Body of pancreas (tissue), 4 donors: Measurements from ENCODE around the gene NDUFS7. TPM values are rescaled to one million over a fixed set of nuclear protein-coding genes. Genes with fewer than 3 reads are reported as not detected.

Source experiments
- ATAC-seq: fragments of 150-250 bp; one replicate; pipeline ENCODE4 v1.9.1; 2016
- DNase-seq, 4 donors: peaks; one replicate each; pipeline ENCODE4 v3.0.0-alpha.2; 2019
- H3K27ac ChIP-seq, 4 donors: fragments of 200-600 bp; sonication (generic); 1 replicate in 3 of 4; 2 replicates in 1 of 4; pipeline versions ENCODE4 v1.5.1 to v1.6.1; 2016 to 2019; ENCODE audit warnings: mild to moderate bottlenecking in 1 of 4, mixed read lengths in 1 of 4, moderate library complexity in 1 of 4
- H3K27me3 ChIP-seq, 2 donors: fragments of 200-600 bp; sonication (generic); one replicate each; pipeline ENCODE4 v1.6.0; 2016; ENCODE audit warnings: mild to moderate bottlenecking in 1 of 2
- H3K36me3 ChIP-seq, 2 donors: fragments of 200-600 bp; sonication (generic); replicated peaks in 1 of 2; 2 replicates each; pipeline ENCODE4 v1.5.1; 2016; ENCODE audit warnings: low read depth in 2 of 2; ENCODE audit not compliant: insufficient read depth in 1 of 2
- H3K4me1 ChIP-seq: fragments of 200-600 bp; sonication (generic); one replicate; pipeline ENCODE4 v1.6.0; 2016
- H3K4me3 ChIP-seq, 2 donors: fragments of 200-600 bp; sonication (generic); 1 replicate in 1 of 2; 2 replicates in 1 of 2; pipeline ENCODE4 v1.5.1; 2016 to 2019
- H3K9me3 ChIP-seq, 3 donors: fragments of 200-600 bp; sonication (generic); 1 replicate in 2 of 3; 2 replicates in 1 of 3; pipeline ENCODE4 v1.5.1; 2016
- POLR2A ChIP-seq, 3 donors: fragments of 450-650 bp; IDR thresholded peaks; one replicate each; pipeline ENCODE4 v1.6.1; 2016; ENCODE audit warnings: antibody characterized with exemption in 3 of 3, mild to moderate bottlenecking in 2 of 3
- WGBS, 2 donors: methylation state at CpG; one replicate each; pipeline ENCODE4 v1.1.5; 2017; 5-methylcytosine and 5-hydroxymethylcytosine counted together
- intact Hi-C: fragments of 100-400 bp; cut with DNase I; formaldehyde crosslinking; loops from one replicate; pipeline ENCODE4 v1.15.1; 2023
- total RNA-seq, 2 donors: library from RNA; depleted of rRNA; stranded (reverse); fragments of >200 nt; gene quantifications; one replicate each; pipeline ENCODE4 v1.1.0, GENCODE V29; 2016
- TF ChIP-seq, protein P1 (sequence below), 7 experiments: fragments of 450-650 bp in 4 of 7; fragments of 200-600 bp in 3 of 7; sonication (generic) in 3 of 7; IDR thresholded peaks; one replicate each; pipeline ENCODE4 v1.5.1; 2016 to 2019; ENCODE audit warnings: antibody characterized with exemption in 7 of 7

NDUFS7 gene
- total RNA-seq, 2 donors from 2014 or later: 59.9 to 87.7 TPM

DNA sequence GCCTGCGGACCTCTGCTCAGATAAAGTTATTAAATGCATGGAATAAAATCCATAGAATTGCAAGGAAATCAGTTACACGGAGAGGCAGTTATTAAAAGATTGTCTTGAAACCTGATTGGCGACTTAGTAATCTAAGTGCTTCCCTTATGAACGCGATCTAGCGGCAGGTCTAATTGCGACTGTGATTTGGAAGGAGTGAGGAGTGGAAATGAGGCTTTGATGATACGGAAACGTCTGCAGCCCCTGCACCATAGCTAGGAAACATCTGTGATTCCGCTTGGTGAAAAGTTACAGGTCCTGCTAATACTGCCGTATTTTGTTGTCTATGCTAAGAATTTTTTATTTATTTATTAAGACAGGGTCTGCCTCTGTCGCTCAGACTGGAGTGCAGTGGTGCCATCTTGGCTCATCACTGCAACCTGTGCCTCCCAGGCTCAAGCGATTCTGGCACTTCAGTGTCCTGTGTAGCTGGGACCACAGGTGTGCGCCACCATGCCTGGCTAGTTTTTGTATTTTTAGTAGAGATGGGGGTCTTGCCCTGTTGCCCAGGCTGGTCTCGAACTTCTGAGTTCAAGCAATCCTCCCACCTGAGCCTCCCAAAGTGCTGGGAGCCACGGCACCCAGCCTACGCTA lies 887 bp downstream of the NDUFS7 start:
- TF ChIP-seq, protein P1, sequence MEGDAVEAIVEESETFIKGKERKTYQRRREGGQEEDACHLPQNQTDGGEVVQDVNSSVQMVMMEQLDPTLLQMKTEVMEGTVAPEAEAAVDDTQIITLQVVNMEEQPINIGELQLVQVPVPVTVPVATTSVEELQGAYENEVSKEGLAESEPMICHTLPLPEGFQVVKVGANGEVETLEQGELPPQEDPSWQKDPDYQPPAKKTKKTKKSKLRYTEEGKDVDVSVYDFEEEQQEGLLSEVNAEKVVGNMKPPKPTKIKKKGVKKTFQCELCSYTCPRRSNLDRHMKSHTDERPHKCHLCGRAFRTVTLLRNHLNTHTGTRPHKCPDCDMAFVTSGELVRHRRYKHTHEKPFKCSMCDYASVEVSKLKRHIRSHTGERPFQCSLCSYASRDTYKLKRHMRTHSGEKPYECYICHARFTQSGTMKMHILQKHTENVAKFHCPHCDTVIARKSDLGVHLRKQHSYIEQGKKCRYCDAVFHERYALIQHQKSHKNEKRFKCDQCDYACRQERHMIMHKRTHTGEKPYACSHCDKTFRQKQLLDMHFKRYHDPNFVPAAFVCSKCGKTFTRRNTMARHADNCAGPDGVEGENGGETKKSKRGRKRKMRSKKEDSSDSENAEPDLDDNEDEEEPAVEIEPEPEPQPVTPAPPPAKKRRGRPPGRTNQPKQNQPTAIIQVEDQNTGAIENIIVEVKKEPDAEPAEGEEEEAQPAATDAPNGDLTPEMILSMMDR (IDR thresholded peaks at IDR 0.05): no peak
- no peak for TF ChIP-seq POLR2A (IDR thresholded peaks at IDR 0.05)
- intact Hi-C loops: no loop called here
- no peak for DNase-seq
- Histone ChIP-seq H3K27ac (peak overlapping the region; percentile 82 to 94 (median 87)), H3K9me3 (no peaks in the 10 kb centered on the region), H3K4me1 (peaks cover 35% of the 10 kb centered on the region), H3K27me3 (no peaks in the 10 kb centered on the region), H3K36me3 (peaks cover 5 to 6% of the 10 kb centered on the region in 2 donors), H3K4me3 (peak overlapping the region; percentile 73 to 95)
- no peak for ATAC-seq
- 27 to 28% methylated on average over 17 of the region's 17 CpGs for WGBS, 2 donors

DNA sequence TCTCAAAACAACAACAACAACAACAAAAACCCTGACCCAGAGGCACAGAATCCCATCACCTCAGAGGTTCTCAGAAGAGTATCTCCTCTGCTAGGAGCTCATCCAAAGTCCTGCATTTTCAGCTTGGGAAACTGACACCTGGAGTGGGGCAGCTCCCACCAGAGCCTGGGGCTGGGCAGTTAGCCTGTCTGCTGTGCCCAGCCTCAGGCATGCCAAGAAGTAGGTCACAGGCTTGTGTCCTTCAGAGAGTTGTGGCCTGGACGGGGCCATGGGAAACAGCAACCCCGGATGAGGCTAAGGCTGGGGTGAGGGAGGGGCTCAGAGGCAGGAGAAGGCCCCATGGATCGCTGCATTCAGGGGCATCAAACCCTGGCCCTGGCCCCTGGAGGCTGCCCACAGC lies 2.1 kb downstream of the NDUFS7 start:
- intact Hi-C loops: no loop called here
- ATAC-seq (no peak), DNase-seq (peak in 1 of 4 donors; percentile 50)
- Histone ChIP-seq H3K27ac (peak overlapping the region in 1 of 4 donors; percentile 8), H3K4me1 (peaks cover 35% of the 10 kb centered on the region), H3K27me3 (no peaks in the 10 kb centered on the region), H3K36me3 (peaks cover 5 to 6% of the 10 kb centered on the region in 2 donors), H3K9me3 (no peaks in the 10 kb centered on the region), H3K4me3 (no peak overlapping the region)
- WGBS, 2 donors: 33 to 44% methylated on average over 2 to 3 of the region's 3 CpGs
- TF ChIP-seq, protein P1 (IDR thresholded peaks at IDR 0.05): no peak
- no peak for TF ChIP-seq POLR2A (IDR thresholded peaks at IDR 0.05)

DNA sequence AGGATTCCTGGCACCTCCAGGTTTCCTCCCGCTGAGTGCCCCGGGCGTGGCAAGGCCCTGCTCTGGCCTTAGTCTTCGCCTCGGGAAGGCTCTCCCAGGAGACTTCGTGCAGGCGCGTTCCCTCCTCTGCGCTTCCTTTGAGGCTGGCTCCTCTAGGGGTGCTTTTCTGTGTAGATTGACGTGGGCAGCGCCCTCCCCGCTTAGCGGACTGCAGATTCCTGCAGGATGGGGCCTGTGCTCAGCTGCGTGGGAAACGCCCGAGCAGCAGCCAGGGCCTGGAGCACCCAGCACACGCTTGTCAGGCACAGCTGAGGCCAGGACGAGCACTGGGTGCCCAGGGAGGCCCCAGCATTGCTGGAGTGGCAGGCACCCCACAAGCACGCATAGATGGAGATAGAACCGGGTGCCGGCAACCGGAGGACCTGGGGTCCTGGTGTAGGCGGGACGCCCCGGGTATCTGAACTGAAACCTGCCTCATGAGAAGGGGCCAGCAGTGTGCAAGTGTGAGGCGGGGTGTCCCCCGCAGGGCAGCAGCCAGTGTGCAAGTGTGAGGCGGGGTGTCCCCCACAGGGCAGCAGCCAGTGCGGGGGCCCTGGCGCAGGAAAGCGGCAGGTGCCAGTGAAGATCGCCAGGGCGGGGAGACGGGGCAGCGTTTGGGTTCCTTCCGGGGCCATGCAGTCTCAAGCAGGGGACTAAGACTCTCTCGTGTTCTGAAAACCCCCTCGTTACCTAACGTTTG lies 3.4 kb downstream of the NDUFS7 start:
- intact Hi-C loops: no loop called here
- DNase-seq: no peak
- WGBS, 2 donors: 88 to 95% methylated on average over 22 to 39 of the region's 39 CpGs
- no peak for ATAC-seq
- Histone ChIP-seq H3K9me3 (no peaks in the 10 kb centered on the region), H3K4me1 (peaks cover 35% of the 10 kb centered on the region), H3K4me3 (no peak overlapping the region), H3K27me3 (no peaks in the 10 kb centered on the region), H3K36me3 (peaks cover 6 to 8% of the 10 kb centered on the region in 2 donors), H3K27ac (no peak overlapping the region)
- TF ChIP-seq, protein P1 (IDR thresholded peaks at IDR 0.05): no peak
- no peak for TF ChIP-seq POLR2A (IDR thresholded peaks at IDR 0.05)

DNA sequence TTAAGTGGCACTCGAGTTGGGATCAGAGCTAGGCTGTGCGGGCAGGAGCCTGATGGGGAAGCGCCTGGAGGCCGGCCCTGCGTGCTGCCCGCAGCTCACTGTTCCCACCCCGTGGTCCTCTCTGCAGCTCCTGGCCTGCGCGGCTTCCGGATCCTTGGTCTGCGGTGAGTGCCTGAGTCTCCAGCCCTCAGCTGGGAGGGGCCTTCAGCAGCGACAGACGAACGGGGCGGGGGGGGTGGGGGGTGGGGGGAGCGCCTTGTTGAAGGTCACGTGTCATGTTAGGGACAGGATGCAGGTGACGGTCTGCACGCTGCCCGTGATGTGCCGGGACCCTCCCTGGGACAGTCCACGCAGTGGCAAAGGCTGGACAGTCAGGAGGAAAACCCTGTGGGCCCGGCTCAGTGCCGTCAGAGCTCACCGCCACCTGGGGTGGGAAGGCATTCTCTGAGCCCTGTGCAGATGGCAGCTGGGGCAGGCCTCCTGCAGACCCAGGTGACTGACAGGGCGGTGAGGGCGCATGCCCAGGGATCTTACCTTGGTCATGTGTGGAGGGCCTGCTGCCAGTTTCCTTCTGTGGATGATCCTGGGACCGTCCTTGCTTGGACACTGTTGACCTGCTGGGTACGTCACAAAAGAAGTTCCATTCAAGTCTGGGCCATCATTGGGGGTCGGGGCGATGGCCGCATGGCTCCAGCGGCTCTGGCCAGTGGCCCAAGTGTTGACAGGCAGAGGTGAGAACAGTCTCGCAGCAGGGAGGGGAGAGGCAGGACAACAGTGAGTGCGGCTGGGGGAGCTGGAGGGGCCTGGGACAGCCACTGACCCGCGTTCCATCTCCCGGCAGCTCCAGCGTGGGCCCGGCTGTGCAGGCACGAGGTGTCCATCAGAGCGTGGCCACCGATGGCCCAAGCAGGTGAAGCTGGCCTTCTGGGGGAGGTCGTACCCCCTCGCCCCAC lies 4.3 kb downstream of the NDUFS7 start:
- H3K27ac ChIP-seq: no peak overlapping the region
- no peak overlapping the region for H3K4me3 ChIP-seq
- intact Hi-C loops: no loop called here
- ATAC-seq (no peak), DNase-seq (peak in 1 of 4 donors; percentile 34)
- 73 to 84% methylated on average over 16 to 39 of the region's 45 CpGs for WGBS, 2 donors
- no peak for TF ChIP-seq POLR2A (IDR thresholded peaks at IDR 0.05)
- TF ChIP-seq, protein P1 (IDR thresholded peaks at IDR 0.05): no peak
- H3K9me3 ChIP-seq: no peaks in the 10 kb centered on the region
- H3K36me3 ChIP-seq: peaks cover 9 to 11% of the 10 kb centered on the region in 2 donors
- peaks cover 35% of the 10 kb centered on the region for H3K4me1 ChIP-seq
- H3K27me3 ChIP-seq: no peaks in the 10 kb centered on the region
